Erythroblast (primary cell): Measurements from ENCODE around the gene CRPPA.
"Not testable (repeated sequence)": the region's sequence is repeated elsewhere in the genome, so short reads cannot be mapped to it uniquely, and the experiment has no call there.

ENCODE experiments used
- DNase-seq, 2 experiments: peaks; one replicate each; lab custom pipeline; 2025; lab: John Stamatoyannopoulos, UW
- GATA1 ChIP-seq: IDR thresholded peaks from 2 replicates; pipeline ENCODE4 v1.6.1; 2011; ENCODE audit warnings: low read depth, mild to moderate bottlenecking, control low read depth, low read length, moderate library complexity
- POLR2A ChIP-seq: IDR thresholded peaks from 2 replicates; pipeline ENCODE4 v1.6.1; 2011; ENCODE audit warnings: mild to moderate bottlenecking, low read length

CRPPA gene

DNA sequence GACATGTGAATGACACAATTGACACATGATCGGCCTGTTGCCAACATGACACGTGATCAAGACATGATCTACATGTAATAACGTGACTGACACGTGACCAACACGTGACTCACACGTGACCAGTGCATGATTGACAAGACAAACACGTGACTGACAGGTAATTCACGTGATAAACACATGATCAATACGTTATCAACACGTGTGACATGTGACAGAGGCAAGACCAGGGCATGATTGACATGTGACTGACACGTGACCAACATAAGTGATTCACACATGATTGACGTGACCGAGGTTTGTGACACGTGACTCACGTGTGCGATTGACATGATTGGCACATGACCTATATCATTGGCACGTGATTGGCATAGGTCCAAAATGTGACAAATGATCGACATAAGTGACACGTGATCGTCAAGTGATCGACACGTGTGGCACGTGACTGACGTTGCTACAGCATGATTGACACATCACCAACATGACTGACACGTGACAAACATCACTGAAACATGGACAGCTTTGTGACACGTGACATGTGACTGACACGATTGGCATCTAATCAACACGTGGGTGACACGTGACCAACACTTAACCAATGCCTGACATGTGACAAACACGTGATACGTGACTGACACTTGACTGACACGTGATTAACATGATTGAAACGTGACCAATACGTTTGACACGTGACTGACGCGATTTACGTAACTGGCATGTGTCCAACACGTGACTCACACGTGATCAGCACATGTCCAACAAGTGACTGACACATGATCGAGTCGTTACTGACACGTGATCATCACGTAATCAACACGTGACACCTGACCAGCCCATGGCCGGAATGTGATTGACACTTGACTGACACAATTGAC, 23.0 kb downstream of the CRPPA start:
- DNase-seq: peak; percentile 18 to 38
- no peak for TF ChIP-seq GATA1
- no peak for TF ChIP-seq POLR2A

DNA sequence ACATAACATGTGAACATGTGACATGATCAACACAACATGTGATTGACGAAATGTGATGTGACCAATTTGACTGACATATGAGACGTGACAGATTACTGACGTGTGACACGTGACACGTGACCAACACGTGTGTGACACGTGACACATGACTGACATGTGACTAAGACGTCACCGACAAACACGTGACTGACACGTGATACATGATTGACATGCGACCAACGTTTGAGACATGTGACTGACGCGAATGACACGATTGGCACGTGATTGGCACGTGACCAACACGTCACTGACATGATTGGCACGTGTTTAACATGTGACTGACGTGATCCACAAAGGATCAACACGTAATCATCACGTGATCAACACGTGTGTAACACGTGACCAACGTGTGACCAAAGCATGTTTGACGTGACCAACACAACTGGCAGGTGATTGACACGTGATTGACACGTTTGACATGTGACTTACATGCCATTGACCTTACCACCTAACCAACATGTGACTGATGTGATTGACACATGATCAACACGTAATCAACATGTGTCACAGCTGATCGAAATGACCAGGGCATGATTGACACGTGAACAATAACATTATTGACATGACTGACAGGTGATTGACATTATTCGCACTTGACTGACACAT, 23.7 kb downstream of the CRPPA start:
- TF ChIP-seq POLR2A: no peak
- no peak for TF ChIP-seq GATA1
- peak; percentile 15 to 41 for DNase-seq

DNA sequence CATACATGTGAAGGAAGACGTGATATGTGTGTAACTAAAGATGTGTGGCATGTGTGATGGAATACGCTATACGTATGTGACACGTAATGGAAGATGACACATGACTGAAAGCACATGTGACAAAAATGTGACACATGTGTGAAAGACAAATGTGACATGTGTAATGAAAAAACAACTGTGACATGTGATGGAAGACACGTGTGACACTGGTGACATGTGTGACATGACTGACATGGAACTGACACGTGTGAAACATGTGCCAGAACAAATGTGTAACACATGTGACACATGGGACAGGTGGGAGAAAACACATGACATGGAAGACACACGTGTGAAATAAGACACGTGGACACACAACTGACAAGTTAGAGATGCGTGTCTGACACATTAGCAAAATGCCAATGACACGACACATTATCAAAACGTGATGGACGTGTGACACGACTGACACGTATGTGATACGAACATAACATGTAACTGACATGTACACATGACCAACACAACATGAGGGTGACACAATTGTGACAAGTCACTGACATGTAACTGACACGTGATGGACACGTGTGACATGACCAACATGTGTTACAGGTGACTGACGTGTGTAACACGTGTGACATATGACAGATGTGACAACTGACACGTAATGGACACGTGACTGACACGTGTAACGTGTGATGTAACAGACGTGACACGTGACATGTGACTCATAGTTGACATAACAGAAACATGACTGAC, 24.4 kb downstream of the CRPPA start:
- TF ChIP-seq POLR2A (no peak), GATA1 (no peak)
- peak; percentile 14 to 41 for DNase-seq

DNA sequence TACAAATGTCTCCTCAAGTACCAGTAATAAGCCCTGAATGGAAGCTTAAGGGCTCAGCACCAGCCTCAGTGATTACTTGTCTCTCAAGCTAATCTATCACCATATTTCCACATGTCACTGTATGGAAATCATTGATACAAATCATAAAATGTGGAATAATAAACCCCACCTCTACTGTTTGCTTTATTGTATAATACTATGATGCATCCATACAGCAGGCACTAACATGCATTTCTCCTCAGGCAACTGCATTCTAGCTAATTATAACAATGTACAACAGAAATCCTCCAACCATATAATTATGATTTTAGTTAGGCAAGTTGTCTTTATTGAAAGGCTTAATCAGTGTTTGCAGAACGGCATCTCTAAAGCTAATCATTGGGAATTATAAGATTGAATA, 26.2 kb downstream of the CRPPA start:
- no peak for TF ChIP-seq GATA1
- TF ChIP-seq POLR2A: no peak
- no peak for DNase-seq

DNA sequence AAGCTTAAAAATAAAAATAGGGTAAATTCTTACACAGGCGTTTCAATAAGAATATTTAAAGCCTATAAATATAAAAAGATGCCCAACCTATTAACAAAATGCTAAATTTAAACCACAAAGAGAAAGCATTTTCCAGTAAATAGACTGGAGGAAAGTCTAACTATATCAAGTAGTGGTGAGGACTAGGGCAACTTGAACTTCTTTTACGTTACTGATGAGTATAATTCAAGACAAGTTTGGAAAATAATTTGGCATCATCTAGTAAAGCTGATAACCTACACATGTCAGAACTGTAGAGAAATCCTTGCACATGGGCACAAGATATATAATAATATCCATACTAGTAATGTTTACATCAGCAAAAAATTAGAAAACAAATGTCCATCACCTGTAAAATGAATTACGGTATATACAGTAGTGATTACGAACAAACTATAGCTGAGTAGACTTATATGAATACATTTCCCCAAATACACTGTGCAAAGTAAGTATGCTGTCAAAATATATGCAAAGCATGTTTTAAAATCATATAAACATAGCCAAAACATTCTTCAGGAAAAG, 27.4 kb downstream of the CRPPA start:
- no peak for DNase-seq
- TF ChIP-seq GATA1 (no peak), POLR2A (no peak)

DNA sequence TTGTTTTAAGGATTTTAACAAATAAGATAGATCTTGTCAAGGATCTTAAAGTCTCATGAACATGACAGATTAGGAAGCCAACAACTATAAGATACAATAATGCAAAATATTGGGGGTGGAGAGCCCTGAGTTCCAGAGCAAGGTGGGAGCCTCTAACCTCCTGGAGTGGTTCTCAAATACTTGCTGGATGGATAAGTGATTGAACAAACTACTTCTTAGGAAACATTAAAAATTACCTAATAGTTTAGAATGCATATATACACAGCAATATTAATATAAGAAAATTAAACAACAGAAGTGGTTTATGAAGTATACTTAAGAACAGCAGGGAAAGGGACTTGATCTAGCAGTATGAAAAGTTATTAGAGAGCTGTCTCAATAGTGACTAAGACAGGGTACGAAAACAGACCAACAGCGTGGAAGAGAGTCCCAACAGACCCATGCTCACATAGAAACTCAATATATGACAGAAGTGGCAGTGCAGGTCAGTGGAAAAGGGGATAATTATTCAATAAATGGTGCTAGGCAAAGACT, 28.3 kb downstream of the CRPPA start:
- no peak for DNase-seq
- TF ChIP-seq GATA1 (no peak), POLR2A (no peak)

DNA sequence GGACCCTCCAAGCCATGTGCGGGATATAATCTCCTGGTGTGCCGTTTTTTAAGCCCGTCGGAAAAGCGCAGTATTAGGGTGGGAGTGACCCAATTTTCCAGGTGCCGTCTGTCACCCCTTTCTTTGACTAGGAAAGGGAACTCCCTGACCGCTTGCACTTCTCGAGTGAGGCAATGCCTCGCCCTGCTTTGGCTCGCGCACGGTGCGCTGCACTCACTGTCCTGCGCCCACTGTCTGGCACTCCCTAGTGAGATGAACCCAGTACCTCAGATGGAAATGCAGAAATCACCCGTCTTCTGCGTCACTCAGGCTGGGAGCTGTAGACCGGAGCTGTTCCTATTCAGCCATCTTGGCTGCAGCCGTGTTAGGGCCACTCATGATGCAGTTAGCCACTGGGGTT, 37.6 kb downstream of the CRPPA start:
- DNase-seq: not testable (repeated sequence)

DNA sequence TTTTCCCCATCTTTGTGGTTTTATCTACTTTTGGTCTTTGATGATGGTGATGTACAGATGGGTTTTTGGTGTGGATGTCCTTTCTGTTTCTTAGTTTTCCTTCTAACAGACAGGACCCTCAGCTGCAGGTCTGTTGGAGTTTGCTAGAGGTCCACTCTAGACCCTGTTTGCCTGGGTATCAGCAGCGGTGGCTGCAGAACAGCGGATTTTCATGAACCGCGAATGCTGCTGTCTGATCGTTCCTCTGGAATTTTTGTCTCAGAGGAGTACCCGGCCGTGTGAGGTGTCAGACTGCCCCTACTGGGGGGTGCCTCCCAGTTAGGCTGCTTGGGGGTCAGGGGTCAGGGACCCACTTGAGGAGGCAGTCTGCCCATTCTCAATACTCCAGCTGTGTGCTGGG, 38.2 kb downstream of the CRPPA start:
- DNase-seq: not testable (repeated sequence)
